GM18505 (cell line): ENCODE data around the gene COL8A1.

Source experiments
- ATAC-seq: cut with Tn5 transposase; IDR thresholded peaks from one replicate; pipeline ENCODE4 v1.9.1; 2021; ENCODE audit not compliant: unreplicated experiment
- POLR2A ChIP-seq: IDR thresholded peaks from 4 replicates; pipeline ENCODE4 v1.6.1; 2011; ENCODE audit warnings: borderline replicate concordance; ENCODE audit not compliant: insufficient read depth, insufficient read length; ENCODE audit errors: extremely low read depth

The COL8A1 gene

DNA sequence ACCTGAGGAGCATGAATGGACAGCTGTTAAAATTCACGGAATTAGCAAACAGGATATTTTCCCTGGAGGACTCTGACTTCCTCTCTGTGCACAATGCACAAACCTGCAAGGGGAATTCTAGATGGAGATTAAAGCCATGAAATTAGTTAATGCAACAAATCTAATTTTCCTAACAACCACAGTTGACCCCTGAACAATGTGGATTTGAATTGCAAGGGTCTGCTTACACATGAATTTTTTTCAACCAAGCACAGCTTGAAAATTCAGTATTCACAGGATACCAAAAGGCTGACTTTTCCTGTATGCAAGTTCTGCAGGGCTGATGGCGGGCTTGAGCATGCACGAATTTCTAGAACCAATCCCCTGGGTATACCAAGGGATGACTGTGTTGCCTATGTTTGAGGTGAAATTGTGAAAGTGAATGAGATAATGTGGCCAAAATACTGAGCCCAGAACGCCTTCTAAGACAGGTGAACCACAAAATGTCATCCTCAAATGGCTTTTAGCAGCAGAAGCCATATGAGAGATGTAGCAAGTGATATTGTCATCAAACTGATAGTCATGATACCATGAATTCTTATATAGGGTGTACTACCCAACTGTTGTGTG is 52.5 kb downstream of the COL8A1 start:
- ATAC-seq, result no peak
- no peak for TF ChIP-seq POLR2A

DNA sequence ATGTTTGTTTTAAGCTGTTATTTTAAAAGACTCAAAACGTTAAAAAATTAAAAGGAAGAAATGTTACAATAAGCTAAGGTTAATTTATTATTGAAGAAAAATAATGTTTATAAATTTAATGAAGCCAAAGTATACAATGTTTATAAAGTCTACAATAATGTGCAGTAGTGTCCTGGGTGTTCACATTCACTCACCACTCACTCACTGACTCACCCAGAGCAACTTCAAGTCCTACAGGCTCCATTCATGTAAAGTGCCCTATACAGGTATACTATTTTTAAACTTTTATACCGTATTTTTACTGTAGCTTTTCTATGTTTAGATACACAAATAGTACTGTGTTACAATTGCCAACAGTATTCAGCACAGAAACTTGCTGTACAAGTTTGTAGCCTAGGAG is 55.2 kb downstream of the COL8A1 start:
- ATAC-seq, result no peak
- no peak for TF ChIP-seq POLR2A

- no peak for ATAC-seq
- no peak for TF ChIP-seq POLR2A
These were observed 58.1 kb downstream of the COL8A1 start for GRCh38 chr3:99696497-99696896.

- TF ChIP-seq POLR2A, result no peak
- no peak for ATAC-seq
These were observed 58.9 kb downstream of the COL8A1 start for GRCh38 chr3:99697250-99697649.

DNA sequence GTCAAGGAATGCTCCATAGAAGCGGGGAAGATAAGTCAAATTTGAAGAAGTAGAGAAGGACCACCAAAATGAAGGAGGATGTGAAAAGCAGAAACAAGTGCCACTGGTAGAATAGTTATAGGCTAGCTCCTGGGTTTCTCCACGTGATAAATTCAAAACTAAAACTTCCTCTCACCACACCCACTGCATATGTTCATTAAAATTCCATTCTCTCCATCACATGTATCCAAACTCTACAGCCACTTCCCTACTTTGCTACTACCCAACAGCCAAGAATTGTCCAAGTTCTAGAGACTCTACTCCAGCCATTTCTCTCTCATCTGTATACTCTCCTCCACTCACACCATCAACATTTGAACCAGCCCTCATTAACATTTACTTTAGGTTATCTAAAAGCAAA is 60.5 kb downstream of the COL8A1 start:
- no peak for ATAC-seq

GRCh38 chr3:99699841-99700240 is 61.4 kb downstream of the COL8A1 start:
- no peak for ATAC-seq
- TF ChIP-seq POLR2A, result no peak

More for the DNA sequence above, 60.5 kb downstream of the COL8A1 start:
- no peak for TF ChIP-seq POLR2A

DNA sequence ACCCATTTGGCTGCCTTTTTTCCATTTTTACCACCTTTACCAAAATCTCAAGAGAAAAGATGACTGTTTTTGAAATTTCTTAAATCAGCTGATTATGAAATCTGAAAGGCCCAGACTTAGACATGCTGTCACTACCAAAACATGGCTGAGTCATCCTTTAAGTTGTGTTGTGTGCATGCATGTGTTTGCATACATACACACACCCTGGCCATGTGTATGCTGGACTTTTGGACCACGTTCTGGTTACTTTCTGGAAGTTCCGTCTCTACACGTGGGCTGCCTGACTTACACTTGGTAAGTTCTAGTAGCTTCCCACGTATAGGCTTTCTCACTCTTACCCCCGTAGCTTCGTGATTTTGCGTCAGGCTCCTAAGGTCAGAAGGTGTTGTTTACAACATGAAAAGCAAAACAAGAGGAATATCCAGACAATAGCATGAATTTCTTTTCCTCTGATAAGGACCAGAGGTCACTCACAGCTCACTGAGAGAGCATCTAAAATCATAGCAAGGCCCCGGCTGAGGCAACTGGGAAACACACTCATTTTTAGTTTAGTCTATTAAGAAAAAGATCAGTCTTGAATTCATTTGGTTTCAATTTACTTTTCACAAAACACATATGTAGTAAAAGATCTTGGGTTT is 62.4 kb downstream of the COL8A1 start:
- no peak for TF ChIP-seq POLR2A
- ATAC-seq, result no peak

GRCh38 chr3:99702953-99703943 is 64.9 kb downstream of the COL8A1 start:
- TF ChIP-seq POLR2A, result no peak
- ATAC-seq, result no peak

DNA sequence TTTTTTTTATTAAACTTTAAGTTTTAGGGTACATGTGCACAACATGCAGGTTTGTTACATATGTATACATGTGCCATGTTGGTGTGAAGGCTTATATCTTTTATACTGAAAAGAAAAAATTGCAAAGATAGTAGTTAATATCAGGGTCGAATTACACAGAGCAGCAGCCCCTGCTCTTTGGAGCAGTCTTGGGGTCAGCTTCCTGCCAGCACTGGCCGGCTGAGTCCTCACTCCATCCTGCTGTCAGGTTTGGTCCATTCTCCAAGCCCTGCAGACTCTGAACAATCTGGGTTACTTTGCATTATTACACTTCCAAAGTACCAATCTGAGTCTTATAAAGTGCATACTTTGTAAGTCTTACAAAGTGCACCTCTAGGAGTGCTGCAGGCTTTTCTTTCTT is 66.0 kb downstream of the COL8A1 start:
- ATAC-seq, result no peak
- TF ChIP-seq POLR2A, result no peak

GRCh38 chr3:99706410-99706809 is 68.0 kb downstream of the COL8A1 start:
- no peak for TF ChIP-seq POLR2A
- no peak for ATAC-seq

- no peak for TF ChIP-seq POLR2A
- no peak for ATAC-seq
These were observed 69.9 kb downstream of the COL8A1 start for GRCh38 chr3:99708207-99708745.

GRCh38 chr3:99709686-99710085 is 71.3 kb downstream of the COL8A1 start:
- no peak for ATAC-seq
- TF ChIP-seq POLR2A, result no peak

GRCh38 chr3:99710094-99710493 is 71.7 kb downstream of the COL8A1 start:
- ATAC-seq, result no peak
- no peak for TF ChIP-seq POLR2A
